Measurements from ENCODE around the gene MYLK2. TPM values are rescaled to one million over a fixed set of nuclear protein-coding genes. Genes with fewer than 3 reads are reported as not detected.

Gene MYLK2
- total RNA-seq, 1 donor from 2014 or later, result 0.78 TPM

- no peak for DNase-seq
Observed at GRCh38 chr20:31872406-31872805, 53.2 kb downstream of the MYLK2 start.

- DNase-seq, result no peak
Observed at GRCh38 chr20:31875671-31876070, 56.5 kb downstream of the MYLK2 start.

- DNase-seq, result no peak
Observed at GRCh38 chr20:31877684-31878083, 58.5 kb downstream of the MYLK2 start.

- DNase-seq, result peak; percentile 87
Observed at GRCh38 chr20:31879143-31879987, 60.2 kb downstream of the MYLK2 start.

GRCh38 chr20:31881945-31882344, 62.8 kb downstream of the MYLK2 start:
- no peak for DNase-seq

GRCh38 chr20:31883829-31884228, 64.7 kb downstream of the MYLK2 start:
- DNase-seq, result no peak

Small RNAs within 50 kb of the gene (small RNA-seq; reads per million reads assigned to genes)
- not detected for gene AL160175.1

Other genes with a start within 250 kb of the MYLK2 start
- 66.9 TPM for gene ID1, start 214.1 kb upstream of the MYLK2 start, total RNA-seq
- gene COX4I2, start 181.4 kb upstream of the MYLK2 start, total RNA-seq, result not detected
- gene BCL2L1, start 96.5 kb upstream of the MYLK2 start, total RNA-seq, result 42.6 TPM
- gene TPX2, start 80.1 kb upstream of the MYLK2 start, total RNA-seq, result 5.8 TPM
- 0.78 TPM for gene FOXS1, start 26.2 kb downstream of the MYLK2 start, total RNA-seq
- 3.0 TPM for gene DUSP15, start 51.2 kb downstream of the MYLK2 start, total RNA-seq
- gene TTLL9, start 51.3 kb downstream of the MYLK2 start, total RNA-seq, result 1.7 TPM
- gene PDRG1, start 132.7 kb downstream of the MYLK2 start, total RNA-seq, result 4.1 TPM
- 12.6 TPM for gene XKR7, start 148.8 kb downstream of the MYLK2 start, total RNA-seq
- 2.0 TPM for gene CCM2L, start 191.1 kb downstream of the MYLK2 start, total RNA-seq
- 3.3 TPM for gene HCK, start 232.9 kb downstream of the MYLK2 start, total RNA-seq